GM18519 (cell line): ENCODE measurements around the gene CARS1.

Experiments used
- ATAC-seq: cut with Tn5 transposase; IDR thresholded peaks from one replicate; pipeline ENCODE4 v1.9.1; 2021; ENCODE audit warnings: mild to moderate bottlenecking, moderate library complexity; ENCODE audit not compliant: unreplicated experiment, low FRiP score

CARS1 gene

DNA sequence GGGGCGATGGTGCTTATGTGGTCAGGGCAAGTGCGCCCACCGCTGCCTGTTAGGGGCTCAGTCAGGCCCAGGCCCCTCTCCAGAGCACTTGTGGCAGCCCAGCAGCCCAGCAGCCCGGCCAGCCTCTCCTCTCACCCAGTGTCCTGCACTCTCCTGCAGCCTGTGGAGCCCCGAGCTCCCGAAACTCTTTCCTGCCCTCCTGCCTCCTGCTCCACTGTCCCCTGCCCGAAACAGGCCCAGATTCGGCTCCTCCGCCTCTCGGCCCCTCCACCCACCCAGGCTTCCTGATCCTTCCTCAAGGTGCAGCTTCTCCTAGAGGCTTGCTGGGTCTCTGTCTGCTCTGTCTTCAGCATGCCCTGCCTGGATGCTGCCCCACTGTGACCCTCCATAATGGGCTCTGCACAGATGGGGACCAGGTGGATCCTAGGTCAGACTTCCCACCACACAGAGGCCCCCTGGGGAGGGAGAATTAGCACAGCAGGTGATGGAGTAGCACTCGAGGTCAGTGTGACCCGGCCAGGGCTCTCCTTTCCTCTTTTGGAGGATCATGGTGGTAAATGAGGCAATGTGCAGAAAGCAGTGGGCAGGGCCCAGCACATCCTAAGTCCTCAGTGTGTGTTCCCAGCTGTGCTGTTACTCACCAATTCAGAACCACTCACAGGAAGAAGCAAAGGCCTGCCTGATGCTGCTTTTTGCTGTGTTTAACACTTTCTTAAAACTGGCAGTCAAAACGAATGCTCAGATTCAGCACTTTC lies 46.5 kb downstream of the CARS1 start:
- ATAC-seq = no peak

DNA sequence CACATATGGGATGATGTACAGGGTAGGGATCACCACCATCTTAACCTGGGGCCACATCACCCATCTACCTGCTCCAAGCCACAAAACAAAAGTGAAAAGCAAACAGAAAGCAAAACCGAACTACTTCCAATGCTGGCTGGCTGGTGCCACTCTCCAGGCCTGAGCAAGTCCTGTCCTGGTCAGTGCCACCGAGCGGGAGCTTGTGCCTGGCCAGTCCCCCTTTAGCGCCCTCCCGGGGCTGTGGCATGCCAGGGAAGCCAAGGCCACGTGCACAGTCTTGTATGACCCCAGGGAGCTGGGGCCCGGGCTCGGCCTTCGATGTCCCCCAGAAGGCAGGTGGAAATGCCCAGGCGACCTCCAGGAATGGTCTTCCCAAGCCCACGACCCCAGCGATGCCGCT lies 47.2 kb downstream of the CARS1 start:
- no peak for ATAC-seq

DNA sequence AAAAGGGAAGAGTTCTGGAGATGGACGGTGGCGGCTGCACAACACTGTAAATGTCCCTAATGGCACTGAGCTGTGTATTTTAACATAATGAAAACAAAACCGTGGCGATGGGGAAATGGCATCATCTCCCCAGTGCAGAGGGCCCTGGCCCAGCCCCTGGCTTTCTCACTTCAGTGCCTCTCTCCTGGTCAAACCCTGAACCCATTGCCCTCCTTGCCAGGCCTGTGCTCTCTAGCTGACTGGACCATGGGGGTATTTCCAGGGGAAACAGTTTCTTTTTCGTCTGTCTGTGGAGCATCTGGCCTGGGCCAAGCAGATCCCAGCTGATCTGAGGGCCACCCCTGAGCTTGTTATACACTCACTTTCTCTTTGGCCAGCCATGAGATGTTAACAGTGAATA lies 47.7 kb downstream of the CARS1 start:
- ATAC-seq = no peak

DNA sequence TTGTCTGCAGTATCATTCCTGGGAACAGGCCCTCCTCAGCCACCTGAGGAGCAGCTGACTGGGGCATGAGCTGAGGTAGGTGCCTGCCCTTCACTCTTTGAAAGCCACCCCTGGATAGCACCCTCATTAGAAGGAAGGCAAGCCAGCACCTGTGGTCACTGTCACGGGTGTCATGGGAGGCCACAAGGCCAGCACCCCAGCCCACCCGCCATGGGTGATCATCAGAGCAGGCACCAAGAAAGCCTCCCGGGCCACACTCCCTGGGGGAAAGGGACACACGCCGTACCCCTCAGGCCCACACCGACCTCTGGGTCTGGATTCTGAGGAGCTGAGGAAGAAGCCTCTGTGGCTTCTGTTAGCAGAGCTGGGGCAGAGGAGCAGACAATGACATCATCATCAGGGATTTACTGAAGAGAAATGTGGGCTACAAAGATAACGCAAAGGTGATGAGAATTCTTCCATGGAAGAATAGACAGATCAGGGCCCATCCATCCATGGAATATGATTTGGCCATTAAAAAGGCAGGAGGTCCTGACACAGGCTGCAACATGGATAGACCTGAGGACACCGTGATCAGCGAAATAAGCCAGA lies 48.4 kb downstream of the CARS1 start:
- ATAC-seq = no peak

DNA sequence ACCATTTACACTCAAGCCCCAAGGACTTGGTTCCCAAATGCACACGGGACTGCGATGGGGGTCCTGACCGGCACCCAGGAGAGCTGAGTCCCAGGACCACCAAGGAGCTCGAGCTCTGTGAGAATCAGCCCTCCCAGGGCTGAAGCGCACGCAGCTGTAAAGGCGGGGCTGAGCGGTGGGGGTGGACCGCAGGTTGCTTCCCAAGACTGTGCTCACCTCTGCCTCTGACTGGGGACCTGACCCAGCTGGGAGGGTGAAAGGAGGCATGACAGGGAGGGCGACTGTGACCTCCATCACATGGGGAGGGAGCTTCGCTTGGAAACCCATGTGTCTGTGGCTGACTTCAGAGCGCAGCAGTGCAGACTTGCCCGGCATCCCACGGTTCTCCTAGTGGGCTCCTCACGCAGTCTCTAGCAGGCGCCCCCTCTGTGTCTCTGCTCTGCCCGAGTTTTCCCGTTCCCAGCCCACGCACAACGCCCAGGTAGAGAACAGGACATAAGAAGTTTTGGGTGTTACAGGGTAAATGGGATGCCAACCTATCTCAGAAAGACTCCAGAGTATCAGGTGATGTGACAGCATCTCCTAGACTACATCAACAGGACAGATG lies 49.7 kb downstream of the CARS1 start:
- no peak for ATAC-seq

DNA sequence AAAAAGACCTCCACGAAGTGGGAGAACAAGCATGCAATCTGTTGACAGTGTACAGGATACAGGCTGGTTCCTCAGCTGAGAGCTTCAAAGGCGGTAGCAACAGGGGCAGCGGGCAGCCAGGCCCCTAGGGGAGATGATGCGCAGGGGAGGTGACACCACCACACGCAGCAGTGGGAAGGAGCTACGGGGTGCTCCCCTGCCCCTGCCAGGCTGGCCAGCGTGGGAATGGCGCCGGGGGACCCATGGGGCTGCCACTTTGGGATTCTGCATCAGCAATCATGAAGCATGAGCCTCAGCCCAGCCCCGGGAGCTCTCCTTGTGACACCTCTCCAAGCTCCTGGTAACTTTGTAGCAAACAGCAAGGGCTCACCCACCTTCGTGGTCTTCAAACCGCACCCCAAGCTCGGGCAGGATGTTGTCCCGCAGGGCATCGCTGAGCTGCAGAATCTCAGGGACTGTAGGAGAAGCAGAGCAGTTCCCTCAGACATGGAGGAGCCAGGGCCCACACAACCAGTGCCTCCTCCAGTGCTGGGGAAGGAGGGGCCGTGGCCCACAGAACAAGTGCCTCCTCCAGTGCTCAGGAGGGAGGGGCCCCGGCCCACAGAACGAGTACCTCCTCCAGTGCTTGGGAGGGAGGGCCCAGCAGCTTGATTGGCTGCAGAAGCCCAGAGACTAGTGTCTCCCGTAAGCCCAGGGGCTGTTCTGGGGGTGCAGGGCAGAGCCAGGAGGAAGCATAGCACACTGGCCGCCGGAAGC lies 50.5 kb downstream of the CARS1 start:
- ATAC-seq = no peak

DNA sequence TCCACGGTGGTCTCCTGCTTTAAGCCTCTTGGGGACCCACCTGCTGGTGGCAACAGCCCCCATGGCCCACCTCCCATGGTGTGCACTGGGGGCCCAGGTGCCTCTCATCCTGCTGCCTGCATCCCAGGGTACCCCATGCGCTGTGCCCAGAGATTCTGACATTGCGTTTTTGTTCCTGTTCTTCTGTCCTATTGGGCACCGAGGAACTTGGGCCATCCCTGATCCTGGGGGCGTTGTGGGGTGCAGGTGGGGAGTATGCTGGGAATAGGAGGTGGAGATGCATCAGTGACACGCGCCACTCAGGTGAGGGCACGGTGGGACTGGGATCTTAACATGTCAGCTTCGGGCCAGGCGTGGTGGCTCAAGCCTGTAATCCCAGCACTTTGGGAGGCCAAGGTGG lies 52.7 kb downstream of the CARS1 start:
- ATAC-seq = no peak

DNA sequence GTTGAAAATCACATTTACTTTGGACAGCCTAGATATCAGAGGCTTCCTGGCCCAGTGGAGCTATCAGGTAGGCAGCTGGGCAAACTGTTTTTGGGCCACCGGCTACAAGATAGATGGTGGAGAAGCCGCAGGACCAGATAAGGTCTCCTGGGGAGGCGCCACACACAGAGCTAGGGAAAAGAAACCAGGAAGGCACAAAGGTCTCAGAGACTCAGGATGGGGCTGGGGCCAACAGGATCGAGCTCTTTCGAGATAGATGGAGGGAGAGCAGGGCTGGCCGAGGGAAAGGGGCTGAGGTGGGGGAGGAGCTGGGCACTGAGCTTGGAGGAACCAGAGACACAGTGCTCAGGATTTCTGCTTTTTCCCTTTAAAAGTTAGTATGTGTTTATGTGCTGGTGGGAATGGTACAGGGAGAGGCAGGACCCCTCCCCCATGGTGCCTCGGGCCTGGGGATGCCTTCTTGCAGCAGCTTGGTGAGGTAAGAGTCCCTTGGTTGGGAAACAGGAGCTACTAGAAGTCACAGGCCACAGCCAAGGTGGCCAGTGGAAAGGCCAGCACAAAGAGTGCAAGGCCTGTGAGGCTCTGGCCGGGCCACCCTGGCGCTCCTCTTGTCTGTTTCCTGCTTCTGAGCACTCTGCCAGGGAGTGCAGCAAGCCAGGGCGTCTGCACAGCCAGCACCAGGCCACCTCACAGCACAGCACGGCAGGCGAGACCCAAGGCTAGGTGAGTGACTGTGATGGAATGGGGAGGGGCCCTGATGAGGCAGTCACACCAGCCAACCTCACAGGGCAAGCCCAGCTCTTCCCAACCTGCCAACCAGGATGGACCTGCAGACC lies 53.6 kb downstream of the CARS1 start:
- no peak for ATAC-seq

DNA sequence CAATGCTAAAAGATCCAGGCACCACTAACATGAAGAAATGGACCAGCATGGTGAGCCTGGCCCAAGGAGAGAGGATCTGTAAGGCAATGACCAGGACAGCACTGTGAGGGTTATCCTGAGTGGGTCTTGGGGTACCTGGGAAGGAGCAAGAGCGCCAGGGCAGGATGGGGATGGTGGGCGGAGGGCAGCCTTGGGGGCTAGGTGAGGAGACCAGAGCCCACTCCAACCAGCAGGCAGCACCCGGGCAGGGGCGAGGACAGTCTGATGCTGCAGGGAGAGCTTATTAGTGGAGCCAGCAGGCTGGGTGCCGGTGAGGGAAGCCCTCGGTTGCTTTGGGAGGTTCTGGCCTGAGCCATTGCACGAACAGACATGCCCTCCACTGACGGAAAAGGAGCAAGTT lies 54.4 kb downstream of the CARS1 start:
- ATAC-seq = no peak

DNA sequence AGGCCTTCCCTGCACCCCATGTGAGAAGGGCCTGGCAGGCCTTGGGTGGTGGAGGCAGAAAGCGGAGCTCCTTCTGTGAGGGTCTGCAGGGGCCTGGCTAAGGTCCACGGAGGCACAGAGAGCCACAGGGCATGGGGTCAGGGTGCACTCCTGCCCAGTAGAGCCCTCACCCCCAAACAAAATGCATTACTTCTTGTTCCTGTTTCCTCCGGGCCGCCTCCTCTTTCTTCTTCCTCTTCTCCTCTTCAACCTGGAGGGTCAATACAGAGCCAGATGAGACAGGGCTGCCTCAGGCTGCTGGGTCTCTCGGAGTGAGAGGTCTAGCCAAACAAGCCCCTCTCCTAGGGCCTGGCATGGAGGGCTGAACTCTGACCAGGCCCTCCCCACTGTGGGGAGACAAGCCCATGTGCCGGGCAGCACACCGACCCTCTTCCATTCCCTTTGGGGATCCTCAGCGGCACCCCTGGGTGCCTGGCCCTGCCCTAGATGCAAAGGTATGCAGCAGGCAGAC lies 54.8 kb downstream of the CARS1 start:
- no peak for ATAC-seq

DNA sequence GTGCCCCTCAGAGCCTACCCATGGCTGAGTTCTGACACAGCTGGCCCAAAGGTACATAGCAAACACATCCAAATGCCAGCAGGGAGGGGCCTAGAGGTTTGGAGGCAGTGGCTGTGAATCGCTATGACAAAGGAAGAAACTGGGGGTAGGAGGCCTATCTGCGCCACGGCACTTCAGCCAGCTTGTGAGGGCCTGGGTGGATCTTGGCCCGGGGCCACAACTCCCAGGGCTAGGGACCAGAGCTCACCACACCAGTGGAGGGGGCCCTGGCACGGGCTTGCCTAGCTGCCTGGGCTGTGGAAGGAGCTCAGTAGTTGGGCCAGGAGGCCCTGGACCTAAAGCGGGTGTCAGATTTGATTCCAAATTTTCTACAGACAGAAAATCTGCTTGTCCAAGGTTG lies 55.7 kb downstream of the CARS1 start:
- ATAC-seq = no peak

DNA sequence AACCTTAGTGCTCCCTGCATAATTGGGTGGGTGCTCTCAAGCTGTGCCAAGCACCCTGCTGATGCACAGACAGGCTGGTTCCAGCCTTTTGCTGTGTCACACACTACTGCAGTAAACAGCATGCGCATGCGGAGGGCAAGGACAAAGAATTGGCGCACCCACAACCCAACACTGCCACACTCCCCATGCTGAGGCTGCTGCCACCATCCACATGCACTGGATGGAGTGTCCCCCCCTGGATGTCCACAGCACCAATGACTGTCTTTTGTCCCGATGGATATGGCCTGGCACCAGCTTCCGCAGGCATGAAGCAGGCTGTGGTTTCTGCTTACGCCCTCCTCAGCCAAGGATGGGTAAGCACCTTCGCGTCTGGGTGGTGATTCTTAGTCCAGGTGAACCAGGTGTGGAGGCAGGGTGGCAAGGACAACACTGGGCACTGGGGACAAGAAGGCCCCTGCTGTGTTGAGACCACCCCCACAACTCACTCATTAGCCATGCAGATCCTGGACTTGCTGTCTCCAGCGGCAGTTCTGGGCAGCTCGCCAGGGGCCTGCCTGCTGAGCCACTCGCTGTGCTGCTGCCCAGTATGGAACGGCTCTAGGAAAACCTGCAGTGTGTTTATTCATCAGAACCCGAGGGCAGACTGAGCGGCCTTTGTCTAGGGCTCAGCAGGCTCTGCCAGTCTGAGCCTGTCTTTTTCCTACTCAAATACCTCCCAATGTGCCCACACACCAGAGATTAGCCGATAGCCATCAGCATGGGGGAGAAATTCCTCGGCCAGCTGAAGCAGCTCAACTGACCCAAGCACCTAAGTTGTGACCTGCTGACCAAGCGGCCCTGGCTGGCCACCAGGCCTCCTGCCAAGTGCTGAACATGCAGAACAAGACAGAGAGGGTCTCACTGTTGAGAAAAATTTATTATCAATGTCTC lies 56.9 kb downstream of the CARS1 start:
- no peak for ATAC-seq

DNA sequence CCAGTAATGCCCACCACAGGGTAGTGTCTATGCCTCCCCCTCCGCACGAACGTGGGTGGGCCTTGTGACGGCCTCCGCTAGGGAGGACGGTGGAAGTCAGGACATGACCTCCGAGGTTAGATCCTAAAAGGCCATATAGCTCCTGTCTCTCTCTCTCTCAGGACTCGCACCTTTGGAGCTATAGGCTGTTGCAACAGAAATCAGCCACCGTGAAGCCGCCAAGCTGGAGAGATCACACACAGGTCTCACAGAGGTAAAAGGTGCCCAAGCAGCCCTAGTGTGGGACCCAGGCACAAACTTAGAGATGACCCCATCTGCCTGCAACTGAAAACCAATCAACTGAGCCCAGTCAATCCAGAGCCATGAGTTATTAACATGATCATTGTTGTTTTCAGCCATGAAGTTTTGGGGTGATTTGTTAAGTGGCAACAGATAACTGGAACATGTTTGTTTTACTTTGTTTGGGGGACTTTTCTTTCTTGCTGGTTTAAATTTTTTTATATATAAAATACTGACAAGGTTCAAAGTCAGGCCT lies 57.7 kb downstream of the CARS1 start:
- ATAC-seq = no peak

DNA sequence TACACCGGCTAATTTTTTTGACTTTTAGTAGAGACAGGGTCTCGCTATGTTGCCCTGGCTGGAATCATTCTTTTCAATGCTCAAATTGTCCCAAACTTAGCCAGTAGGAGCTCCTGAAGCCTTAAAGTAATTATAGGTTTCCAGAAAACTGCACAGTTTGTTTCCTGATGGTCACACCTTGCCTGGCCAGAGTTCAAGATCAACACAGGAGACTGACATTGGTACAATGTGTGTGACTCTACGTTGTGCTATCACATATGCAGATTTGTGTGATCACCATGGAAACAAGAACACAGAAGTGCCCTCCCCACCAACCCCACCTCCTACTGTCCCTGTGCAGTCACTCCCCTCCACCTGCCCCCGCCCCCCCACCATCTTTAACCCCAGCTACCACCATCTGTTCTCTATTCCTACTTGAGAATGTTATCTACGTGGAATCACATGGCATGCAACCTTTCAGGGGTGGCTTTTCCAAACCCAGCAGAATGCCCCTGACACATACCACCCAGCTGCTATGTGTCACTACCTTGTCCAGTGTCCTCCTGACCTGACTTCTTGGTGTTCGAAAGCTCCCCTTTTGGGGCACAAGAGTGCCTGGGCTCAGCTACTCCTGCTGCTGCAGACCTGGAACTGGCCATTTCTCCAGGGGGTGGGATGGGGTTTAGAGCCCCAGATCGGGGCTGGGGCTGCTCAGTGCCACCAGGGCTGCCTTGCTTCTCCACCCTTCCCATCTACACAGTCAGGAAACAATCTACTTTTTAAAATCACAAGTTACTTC lies 59.0 kb downstream of the CARS1 start:
- no peak for ATAC-seq

DNA sequence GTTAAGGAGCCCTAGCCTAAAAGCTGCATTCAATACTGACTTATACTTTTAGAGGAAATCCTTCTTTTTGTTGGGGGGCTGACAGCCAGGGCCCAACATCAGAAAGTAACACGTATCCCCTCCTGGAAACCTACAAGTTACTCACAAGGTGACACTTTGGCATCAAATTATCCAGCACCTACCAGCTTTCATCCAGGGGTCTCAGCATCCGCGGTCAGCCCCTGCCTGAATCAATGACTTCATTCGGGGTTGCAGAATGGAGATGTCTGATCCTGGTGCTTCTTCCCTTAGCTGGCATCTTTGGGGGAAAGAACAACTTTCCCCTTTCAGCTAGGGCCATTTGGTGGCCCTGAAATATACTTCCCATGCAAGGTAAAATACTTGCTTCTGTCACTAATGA lies 59.8 kb downstream of the CARS1 start:
- no peak for ATAC-seq

DNA sequence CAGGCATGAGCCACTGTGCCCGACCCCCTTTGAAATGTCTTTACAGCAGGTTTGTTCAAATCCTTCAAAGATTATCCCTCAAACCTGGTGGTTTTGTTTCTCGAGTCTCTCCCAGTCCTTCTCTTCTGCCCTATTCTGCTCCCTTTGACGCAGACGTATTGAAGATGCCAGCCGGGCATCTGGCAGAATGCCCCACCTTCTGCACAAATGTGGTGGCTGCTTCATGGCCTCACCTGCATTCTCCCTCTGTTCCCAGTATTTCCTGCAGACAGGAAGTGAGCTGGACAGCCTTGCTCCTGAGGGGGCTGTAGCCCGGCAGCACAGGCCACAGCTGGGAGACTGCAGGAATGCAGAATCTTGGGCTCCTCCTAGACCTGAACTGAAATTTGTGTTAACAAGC lies 60.2 kb downstream of the CARS1 start:
- ATAC-seq = no peak

DNA sequence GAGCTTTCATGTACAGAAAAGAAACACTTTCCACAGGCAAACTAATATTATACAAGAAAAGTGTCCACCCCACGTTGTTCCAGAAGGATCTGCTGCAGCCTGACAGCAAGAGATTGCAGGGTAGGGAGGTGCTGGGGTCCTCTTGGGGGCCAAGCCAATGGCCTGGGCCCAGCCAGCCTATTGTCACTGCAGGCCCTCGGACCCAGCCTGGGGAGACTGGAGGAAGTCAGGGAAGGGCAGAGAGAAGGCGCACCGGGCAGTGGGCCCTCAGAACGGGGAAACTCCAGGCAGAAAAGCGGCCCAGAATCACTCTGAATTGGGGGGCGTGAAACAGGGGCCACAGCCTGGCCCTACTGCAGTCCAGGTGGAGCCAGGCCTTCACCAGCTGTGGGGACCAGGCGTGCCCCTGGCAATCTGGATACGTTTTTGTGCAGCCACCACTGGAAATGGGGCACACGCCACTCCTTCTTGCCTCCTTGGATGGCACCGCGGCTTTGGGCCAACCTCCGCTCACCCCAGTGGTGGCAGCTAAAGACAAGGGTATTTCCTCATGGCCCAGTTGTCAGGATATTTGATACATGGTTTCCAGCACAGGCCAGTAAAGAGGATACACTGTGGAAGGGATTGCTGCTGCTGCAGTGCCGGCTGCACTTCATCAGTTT lies 61.2 kb downstream of the CARS1 start:
- no peak for ATAC-seq
